HUES48 (cell line): ENCODE results near the gene GNRHR.
"Not testable (repeated sequence)": the region's sequence is repeated elsewhere in the genome, so short reads cannot be mapped to it uniquely, and the experiment has no call there.

Experiments used
- H3K27ac ChIP-seq: one replicate; pipeline ENCODE4 v1.7.0; 2013; ENCODE audit warnings: low read depth, low read length, inconsistent platforms
- H3K27me3 ChIP-seq: 2 replicates; pipeline ENCODE4 v1.6.1; 2013; ENCODE audit warnings: mild to moderate bottlenecking, low read length; ENCODE audit not compliant: control insufficient read depth, insufficient read depth
- H3K36me3 ChIP-seq: 2 replicates; pipeline ENCODE4 v1.6.1; 2013; ENCODE audit warnings: low read length; ENCODE audit not compliant: control insufficient read depth, insufficient read depth
- H3K4me1 ChIP-seq: 2 replicates; pipeline ENCODE4 v1.6.1; 2013; ENCODE audit warnings: mild to moderate bottlenecking, low read length; ENCODE audit not compliant: control insufficient read depth, insufficient read depth
- H3K4me3 ChIP-seq: 2 replicates; pipeline ENCODE4 v1.5.1; 2013; ENCODE audit warnings: mild to moderate bottlenecking, low read depth, low read length
- H3K9ac ChIP-seq: 2 replicates; pipeline ENCODE4 v1.6.1; 2013; ENCODE audit warnings: mild to moderate bottlenecking, low read depth, low read length, moderate library complexity
- H3K9me3 ChIP-seq: 2 replicates; pipeline ENCODE4 v1.6.1; 2013; ENCODE audit warnings: low read length; ENCODE audit not compliant: control insufficient read depth, insufficient read depth

The GNRHR gene

DNA sequence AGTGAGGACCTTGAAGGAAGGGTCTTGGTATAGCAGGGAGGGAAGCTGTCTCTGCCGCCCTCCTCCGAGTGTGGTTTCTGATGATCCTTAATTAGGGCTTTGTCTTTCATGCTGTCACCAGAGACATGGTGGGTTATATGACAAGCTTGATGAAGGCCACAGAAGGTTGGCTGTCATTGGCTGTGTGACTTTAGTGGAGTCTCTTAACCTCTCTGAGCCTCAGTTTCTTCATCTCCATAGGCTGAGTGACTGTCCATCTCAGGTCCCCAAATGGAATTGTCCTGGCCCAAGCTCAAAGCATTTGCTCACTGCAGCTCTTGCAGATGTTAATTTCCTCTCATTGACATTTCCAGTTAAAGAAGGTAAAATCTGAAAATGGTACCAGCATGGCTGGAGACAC is 36.6 kb downstream of the GNRHR start:
- Histone ChIP-seq H3K27ac (no peak overlapping the region), H3K9me3 (no peaks in the 10 kb centered on the region), H3K9ac (no peak overlapping the region)

DNA sequence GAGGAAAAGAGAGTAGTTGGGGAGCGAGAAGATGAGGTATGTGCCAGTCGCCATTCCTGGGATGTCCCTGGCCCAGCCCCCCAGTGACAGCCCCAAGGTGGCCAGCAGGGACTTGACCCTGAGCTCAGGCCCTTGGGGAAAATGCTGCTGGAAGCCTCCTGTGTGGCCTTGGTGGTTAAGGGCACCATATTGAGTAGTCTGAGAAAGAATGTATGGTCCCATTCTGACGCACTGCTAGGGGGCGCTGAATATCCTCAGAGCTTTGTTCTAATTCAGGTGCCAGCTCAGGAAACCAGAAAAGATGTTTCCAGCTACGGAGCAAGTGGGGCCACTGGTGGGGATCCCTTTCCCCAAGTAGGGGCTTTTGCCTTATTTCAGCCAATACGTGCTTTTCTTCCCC is 39.2 kb downstream of the GNRHR start:
- Histone ChIP-seq H3K4me3 (no peak overlapping the region), H3K9ac (no peak overlapping the region), H3K27ac (no peak overlapping the region), H3K4me1 (peaks cover 35% of the 10 kb centered on the region), H3K9me3 (no peaks in the 10 kb centered on the region), H3K36me3 (no peaks in the 10 kb centered on the region; the same call in 1 of the 2 replicates), H3K27me3 (no peaks in the 10 kb centered on the region)

More for the DNA sequence above, 36.6 kb downstream of the GNRHR start:
- H3K36me3 ChIP-seq: no peaks in the 10 kb centered on the region; the same call in 1 of the 2 replicates
- no peaks in the 10 kb centered on the region for H3K27me3 ChIP-seq
- peaks cover 23% of the 10 kb centered on the region for H3K4me1 ChIP-seq
- no peak overlapping the region for H3K4me3 ChIP-seq

DNA sequence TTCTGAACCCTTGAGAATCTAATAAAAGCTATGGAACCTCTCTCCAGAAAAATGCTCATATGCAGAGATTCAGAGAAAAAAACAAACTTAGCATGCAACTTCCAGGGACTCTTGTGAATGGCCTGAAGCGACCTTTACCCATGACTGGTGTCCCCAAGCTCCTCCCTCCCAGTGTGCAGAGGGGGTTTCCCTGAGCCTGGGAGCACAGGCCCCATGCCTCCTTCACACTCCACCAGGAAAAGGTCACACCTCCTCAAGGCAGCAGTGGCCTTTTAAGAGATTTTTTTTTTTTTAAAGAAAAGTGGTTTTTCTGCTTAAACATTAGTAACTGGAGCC is 40.0 kb downstream of the GNRHR start:
- H3K27ac ChIP-seq: peak overlapping the region; percentile 61
- no peak overlapping the region for H3K9ac ChIP-seq
- H3K4me3 ChIP-seq: no peak overlapping the region
- no peaks in the 10 kb centered on the region for H3K27me3 ChIP-seq
- peaks cover 35% of the 10 kb centered on the region for H3K4me1 ChIP-seq
- H3K36me3 ChIP-seq: no peaks in the 10 kb centered on the region; the same call in 1 of the 2 replicates
- H3K9me3 ChIP-seq: no peaks in the 10 kb centered on the region

DNA sequence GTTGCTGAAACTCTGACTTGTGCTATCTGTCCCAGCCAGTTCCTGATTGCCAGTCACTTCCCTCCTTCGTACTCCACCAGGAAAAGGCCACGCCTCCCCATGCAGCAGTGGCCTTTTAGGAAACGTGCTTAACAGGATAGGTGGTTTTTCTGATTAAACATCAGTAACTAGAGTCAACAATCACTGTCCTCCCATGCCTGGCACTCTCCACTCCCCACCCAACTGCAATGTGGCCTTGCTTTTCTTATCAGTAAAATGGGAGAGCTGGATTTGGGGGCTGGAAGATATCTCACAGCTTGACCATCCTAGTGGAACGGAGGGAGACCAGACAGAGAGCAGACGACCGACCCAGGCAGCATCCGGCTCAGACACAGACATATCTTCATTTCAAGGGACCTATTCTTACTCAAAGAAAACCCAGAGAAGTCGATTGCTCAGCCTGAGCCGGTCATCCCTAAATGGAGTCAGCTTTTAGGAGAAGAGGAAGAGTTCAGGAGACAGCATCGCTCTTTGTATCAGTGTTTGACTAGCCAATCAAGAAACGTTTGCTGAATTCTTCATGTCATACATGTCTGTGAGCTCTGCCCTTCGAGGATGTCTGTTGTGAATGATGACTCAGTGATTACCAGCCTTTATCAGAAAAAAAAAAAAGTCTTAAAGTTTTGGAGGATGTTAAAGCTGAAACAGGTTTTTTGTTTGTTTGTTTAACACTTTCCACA is 40.5 kb downstream of the GNRHR start:
- H3K27ac ChIP-seq: peak overlapping the region; percentile 61
- no peaks in the 10 kb centered on the region for H3K27me3 ChIP-seq
- no peak overlapping the region for H3K4me3 ChIP-seq
- H3K4me1 ChIP-seq: peaks cover 35% of the 10 kb centered on the region
- H3K36me3 ChIP-seq: no peaks in the 10 kb centered on the region; the same call in 1 of the 2 replicates
- H3K9me3 ChIP-seq: no peaks in the 10 kb centered on the region
- no peak overlapping the region for H3K9ac ChIP-seq

DNA sequence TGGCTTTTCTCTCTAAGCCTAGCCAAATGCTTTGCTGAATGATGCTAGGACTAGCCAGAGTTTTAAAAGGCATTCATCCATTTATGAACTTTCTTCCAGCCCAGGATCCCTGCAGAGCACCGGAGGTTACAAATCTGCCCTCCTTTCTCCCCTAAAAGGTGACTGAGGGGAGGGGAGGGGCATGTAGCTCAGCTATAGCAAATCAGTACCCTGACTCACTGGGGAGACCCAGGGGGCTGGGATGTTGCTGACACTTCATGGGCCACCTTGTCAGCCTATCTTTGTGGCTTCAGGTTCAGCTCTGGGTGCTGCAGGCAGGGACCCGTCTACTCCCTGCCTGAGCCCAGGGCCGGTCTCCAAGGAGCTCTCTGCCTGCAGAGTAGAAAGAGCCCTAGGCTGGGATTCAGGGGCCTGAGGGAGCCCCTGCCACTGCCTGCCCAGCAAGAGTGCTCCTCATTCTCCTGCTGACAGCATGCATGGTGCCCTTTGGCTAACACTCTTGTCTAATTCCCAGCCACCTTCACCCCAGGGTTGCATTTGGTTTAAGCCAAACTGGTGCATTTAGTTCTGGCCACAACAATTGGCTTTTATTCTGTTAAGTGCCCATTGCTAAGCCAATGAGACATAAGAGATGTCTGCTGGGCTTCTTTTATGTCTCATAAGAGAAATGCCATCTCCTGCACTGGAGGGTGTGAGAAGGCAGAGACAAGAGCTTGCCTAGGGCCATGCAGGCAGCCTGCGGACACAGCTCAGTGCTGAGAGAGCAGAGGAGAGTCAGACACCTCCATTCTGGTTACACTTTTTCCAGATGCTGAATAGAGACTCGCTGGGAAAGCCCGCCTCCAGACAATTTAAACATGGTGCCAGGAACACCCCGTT is 41.3 kb downstream of the GNRHR start:
- H3K9me3 ChIP-seq: no peaks in the 10 kb centered on the region
- no peaks in the 10 kb centered on the region; the same call in 1 of the 2 replicates for H3K36me3 ChIP-seq
- peak overlapping the region; percentile 34 for H3K27ac ChIP-seq
- no peak overlapping the region for H3K9ac ChIP-seq
- H3K27me3 ChIP-seq: no peaks in the 10 kb centered on the region
- no peak overlapping the region for H3K4me3 ChIP-seq
- H3K4me1 ChIP-seq: peaks cover 35% of the 10 kb centered on the region

DNA sequence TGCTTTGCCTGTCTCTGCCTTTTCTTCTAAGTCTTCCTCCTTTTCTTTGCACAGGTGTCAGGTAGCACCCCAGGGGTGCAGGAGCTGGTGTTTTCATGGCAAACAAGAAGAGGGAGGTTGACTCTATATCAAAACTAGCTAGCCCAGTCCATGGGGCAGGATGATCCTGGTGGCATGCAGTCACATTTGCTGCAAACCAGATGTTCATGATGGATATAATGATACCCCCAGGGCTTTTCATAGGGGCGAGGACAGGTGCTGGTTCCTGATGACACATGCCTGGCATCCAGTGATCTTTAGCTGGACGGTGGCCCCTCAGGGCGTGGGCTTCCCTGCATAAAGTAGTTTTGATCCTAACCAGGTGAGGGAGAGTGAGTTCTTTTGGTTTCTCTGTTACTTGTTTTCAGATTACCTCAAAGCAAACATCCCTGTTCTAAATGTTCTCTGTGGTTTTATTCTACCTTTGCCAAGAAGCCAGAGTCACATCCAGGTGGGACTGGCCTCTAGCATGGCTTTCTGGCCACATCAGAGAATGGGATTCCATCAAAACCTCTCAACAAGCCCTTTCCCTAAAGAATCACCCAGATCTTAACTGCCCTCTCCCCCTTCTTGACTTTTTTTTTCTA is 42.1 kb downstream of the GNRHR start:
- no peak overlapping the region for H3K9ac ChIP-seq
- no peak overlapping the region for H3K4me3 ChIP-seq
- H3K27ac ChIP-seq: peak overlapping the region; percentile 52

DNA sequence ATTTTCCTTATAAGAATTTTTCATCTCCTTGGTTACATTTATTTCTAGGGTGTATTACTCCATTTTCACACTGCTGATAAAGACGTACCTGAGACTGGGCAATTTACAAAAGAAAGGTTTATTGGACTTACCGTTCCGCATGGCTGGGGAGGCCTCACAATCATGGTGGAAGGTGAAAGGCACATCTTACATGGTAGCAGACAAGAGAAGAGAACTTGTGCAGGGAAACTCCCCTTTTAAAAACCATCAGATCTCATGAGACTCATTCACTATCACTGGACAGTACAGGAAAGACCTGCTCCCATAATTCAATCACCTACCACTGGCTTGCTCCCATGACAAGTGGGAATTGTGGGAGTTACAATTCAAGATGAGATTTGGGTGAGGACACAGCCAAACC is 47.5 kb downstream of the GNRHR start:
- H3K4me3 ChIP-seq, H3K27me3 ChIP-seq, H3K27ac ChIP-seq, H3K9ac ChIP-seq, H3K36me3 ChIP-seq, H3K9me3 ChIP-seq: not testable (repeated sequence)
- peaks cover 11% of the 10 kb centered on the region for H3K4me1 ChIP-seq

More for the DNA sequence above, 42.1 kb downstream of the GNRHR start:
- H3K4me1 ChIP-seq: peaks cover 35% of the 10 kb centered on the region
- no peaks in the 10 kb centered on the region for H3K27me3 ChIP-seq
- H3K9me3 ChIP-seq: no peaks in the 10 kb centered on the region
- H3K36me3 ChIP-seq: no peaks in the 10 kb centered on the region; the same call in 1 of the 2 replicates

DNA sequence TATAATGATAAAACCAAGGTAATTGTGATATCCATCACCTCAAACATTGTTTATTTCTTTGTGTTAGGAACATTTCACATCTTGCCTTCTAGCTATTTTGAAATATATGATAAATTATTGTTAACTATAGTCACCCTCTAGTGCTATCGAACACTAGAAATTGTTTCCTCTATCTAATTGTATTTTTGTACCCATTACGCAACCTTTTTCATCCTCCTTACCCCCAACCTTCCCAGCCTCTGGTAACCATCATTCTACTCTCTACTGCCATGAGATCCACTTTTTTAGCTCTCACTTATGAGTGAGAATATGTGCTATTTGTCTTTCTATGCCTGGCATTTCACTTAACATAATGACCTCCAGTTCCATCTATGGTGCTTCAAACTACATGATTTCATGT is 49.3 kb downstream of the GNRHR start:
- Histone ChIP-seq H3K4me3 (no peak overlapping the region), H3K9me3 (no peaks in the 10 kb centered on the region), H3K36me3 (peaks cover 5% of the 10 kb centered on the region; the same call in 1 of the 2 replicates), H3K9ac (no peak overlapping the region), H3K4me1 (no peaks in the 10 kb centered on the region; the same call in 1 of the 2 replicates), H3K27ac (no peak overlapping the region), H3K27me3 (no peaks in the 10 kb centered on the region)

DNA sequence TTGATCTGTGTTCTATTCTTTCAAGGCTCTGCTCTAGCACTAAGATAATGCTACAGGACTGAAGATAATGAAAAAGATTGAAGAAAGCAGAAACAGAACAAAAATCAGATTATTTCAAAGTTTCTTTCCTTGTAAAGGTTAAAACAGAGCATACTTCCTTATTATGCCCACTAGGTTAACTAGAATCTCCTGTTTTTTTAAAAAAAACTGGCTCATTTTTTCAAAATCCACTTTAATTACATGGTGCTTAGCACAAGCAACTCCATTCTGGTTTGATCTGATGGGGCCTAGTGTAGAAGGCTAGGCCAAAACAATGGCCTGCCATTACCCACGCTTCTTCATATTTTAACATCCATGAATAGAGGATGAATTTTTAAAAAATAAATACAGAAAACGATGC is 52.0 kb downstream of the GNRHR start:
- H3K9me3 ChIP-seq: no peaks in the 10 kb centered on the region
- no peaks in the 10 kb centered on the region; the same call in 1 of the 2 replicates for H3K4me1 ChIP-seq
- peaks cover 5% of the 10 kb centered on the region; the same call in 1 of the 2 replicates for H3K36me3 ChIP-seq
- peak overlapping the region; percentile 83 for H3K4me3 ChIP-seq
- H3K27ac ChIP-seq: no peak overlapping the region
- H3K9ac ChIP-seq: no peak overlapping the region
- H3K27me3 ChIP-seq: no peaks in the 10 kb centered on the region

DNA sequence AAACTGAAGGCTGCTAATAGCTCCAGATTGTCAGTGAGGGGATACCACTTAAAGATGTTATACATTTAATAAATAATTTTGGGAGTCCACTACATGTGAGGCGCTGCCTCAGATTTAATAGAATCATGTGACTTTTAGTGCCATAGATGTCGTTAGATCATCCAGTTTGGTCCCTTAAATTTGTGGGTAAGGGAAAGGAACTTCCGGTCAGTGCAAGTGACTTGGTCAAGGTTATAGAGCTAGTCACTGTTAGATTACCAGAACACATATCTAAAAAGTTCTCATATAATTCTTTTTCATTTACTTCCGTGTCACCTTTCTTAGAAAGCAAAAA is 52.7 kb downstream of the GNRHR start:
- Histone ChIP-seq H3K9me3 (no peaks in the 10 kb centered on the region), H3K9ac (peak overlapping the region; percentile 58), H3K27me3 (no peaks in the 10 kb centered on the region), H3K4me3 (peak overlapping the region; percentile 83), H3K27ac (peak overlapping the region; percentile 39), H3K36me3 (peaks cover 8% of the 10 kb centered on the region; the same call in 1 of the 2 replicates), H3K4me1 (no peaks in the 10 kb centered on the region; the same call in 1 of the 2 replicates)
